T-helper 17 cell (primary cell): ENCODE data around the gene NMRAL1. TPM values are rescaled to one million over a fixed set of nuclear protein-coding genes. Genes with fewer than 3 reads are reported as not detected.

Experiments used
- ATAC-seq: fragments of 150-1000 bp; cut with Tn5 transposase; 2 replicates; pipeline ENCODE4 v1.10.0; 2021; ENCODE audit warnings: mild to moderate bottlenecking, moderate library complexity
- DNase-seq, 3 donors: peaks; one replicate each; pipeline versions ENCODE4 v3.0.0 to v3.0.0-alpha.2; 2020 to 2021
- H3K9me3 ChIP-seq: one replicate; pipeline ENCODE4 v1.7.0; 2013; ENCODE audit warnings: low read length, mild to moderate bottlenecking; ENCODE audit not compliant: control insufficient read depth, poor library complexity, severe bottlenecking
- H3K27ac Mint-ChIP-seq: one replicate; pipeline ENCODE4 v1.8.0; 2022; ENCODE audit warnings: mild to moderate bottlenecking, moderate library complexity, mixed read lengths
- H3K27me3 Mint-ChIP-seq: one replicate; pipeline ENCODE4 v1.8.0; 2022; ENCODE audit warnings: mixed read lengths
- H3K36me3 Mint-ChIP-seq: one replicate; pipeline ENCODE4 v1.8.0; 2022; ENCODE audit warnings: low read depth, mixed read lengths
- H3K4me1 Mint-ChIP-seq: one replicate; pipeline ENCODE4 v1.8.0; 2022; ENCODE audit warnings: mild to moderate bottlenecking, mixed read lengths
- H3K4me3 Mint-ChIP-seq: one replicate; pipeline ENCODE4 v1.8.0; 2022; ENCODE audit warnings: mild to moderate bottlenecking, moderate library complexity, mixed read lengths
- total RNA-seq, 4 donors: library from RNA in 2 of 4; stranded (reverse) in 2 of 4; gene quantifications; one replicate each; pipeline ENCODE4 v1.2.3 and lab custom pipeline; 2022 to 2026

Gene NMRAL1
- total RNA-seq, 2 donors from 2014 or later, result 40.5 to 45.4 TPM

GRCh38 chr16:4472880-4473279 is 1.5 kb downstream of the NMRAL1 start:
- H3K27ac Mint-ChIP-seq, result peak overlapping the region; percentile 29
- ATAC-seq, result no peak
- no peaks in the 10 kb centered on the region for H3K36me3 Mint-ChIP-seq

GRCh38 chr16:4471869-4472268 is 2.6 kb downstream of the NMRAL1 start:
- H3K9me3 ChIP-seq, result no peaks in the 10 kb centered on the region
- Mint-ChIP-seq H3K4me1 (peaks cover 19% of the 10 kb centered on the region), H3K36me3 (no peaks in the 10 kb centered on the region), H3K27me3 (no peaks in the 10 kb centered on the region), H3K4me3 (no peak overlapping the region), H3K27ac (no peak overlapping the region)
- DNase-seq (no peak), ATAC-seq (no peak)

More at GRCh38 chr16:4472880-4473279, 1.5 kb downstream of the NMRAL1 start:
- Mint-ChIP-seq H3K4me1 (peaks cover 21% of the 10 kb centered on the region), H3K27me3 (no peaks in the 10 kb centered on the region), H3K4me3 (peak overlapping the region; percentile 85)
- H3K9me3 ChIP-seq, result no peaks in the 10 kb centered on the region
- DNase-seq, result no peak

DNA sequence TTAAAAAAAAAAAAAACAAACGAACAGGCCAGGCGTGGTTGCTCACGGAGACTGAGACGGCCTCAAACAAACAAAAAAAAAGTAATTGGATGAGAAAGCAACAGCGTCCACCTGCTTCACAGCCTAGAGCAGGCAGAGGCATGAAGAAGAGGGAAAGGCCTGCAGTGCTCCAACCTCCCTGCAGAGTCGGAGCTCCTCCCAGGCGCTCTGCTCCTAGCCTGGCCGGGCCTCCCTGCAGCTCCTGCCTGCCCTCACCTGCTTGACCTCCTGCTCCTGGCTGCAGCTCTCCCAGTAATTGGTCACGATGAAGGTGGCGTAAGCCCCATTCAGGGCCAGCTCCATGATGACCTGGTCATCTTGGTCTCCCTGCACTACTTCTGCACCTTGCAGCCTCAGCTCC is 5.5 kb downstream of the NMRAL1 start:
- Mint-ChIP-seq H3K4me3 (no peak overlapping the region), H3K27me3 (no peaks in the 10 kb centered on the region), H3K36me3 (no peaks in the 10 kb centered on the region), H3K4me1 (peaks cover 27% of the 10 kb centered on the region), H3K27ac (no peak overlapping the region)
- DNase-seq, result no peak
- H3K9me3 ChIP-seq, result no peaks in the 10 kb centered on the region
- ATAC-seq, result no peak

DNA sequence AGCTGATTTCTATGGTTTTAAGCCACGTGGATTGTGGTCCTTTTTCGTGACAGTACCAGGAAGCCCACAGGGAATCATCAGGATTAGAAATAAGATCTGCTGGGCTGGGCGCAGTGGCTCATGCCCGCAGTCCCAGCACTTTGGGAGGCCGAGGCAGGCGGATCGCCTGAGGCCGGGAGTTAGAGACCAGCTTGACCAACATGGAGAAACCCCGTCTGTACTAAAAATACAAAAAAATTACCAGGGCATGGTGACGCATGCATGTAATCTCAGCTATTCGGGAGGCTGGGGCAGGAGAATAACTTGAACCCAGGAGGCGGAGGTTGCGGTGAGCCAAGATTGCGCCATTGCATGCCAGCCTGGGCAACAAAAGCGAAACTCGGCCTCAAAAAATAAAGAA is 6.5 kb downstream of the NMRAL1 start:
- Mint-ChIP-seq H3K4me3 (no peak overlapping the region), H3K4me1 (peaks cover 24% of the 10 kb centered on the region), H3K27me3 (no peaks in the 10 kb centered on the region), H3K36me3 (no peaks in the 10 kb centered on the region), H3K27ac (peak overlapping the region; percentile 34)
- no peaks in the 10 kb centered on the region for H3K9me3 ChIP-seq
- DNase-seq (no peak), ATAC-seq (no peak)

DNA sequence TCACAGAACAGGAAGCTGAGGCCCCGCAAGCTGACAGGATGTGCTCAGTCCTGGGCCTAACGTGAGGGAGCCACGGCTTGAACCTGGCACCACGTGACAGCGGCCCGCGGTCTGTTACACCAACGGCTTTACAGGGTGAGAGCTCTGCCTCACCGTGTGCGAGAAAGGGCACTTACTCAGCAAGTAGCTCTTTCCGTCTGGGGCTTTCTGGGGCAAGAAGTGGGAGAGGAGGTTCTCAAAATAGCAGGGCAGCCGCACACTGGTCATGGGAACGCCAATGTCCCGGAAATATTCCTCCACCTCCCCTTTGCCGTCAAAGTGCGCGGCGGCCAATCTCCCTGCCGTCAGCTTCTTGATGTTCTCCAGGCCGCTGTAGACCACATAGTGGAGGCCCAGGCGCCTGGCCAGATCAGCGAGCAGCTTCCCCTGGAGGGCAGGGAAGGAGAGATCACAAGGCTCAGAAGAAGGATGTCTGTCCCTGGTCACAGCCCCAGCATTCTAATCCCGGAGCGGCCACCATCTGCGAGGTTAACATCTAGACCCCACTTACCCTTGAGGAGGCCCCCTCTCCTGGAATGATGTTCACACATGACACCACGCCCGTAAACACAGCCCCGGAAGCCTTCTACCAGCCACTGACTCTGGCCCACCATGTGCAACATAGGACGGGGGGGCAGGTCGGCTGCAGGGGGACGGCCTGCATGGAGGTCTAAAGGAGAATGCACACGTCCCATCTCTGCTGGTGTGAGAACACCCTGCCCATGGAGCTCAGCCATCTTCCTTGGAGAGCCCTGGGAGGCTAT is 8.2 kb downstream of the NMRAL1 start:
- ATAC-seq (peak; percentile 96), DNase-seq (peak; percentile 31 to 37 (median 33))
- Mint-ChIP-seq H3K27ac (peak overlapping the region; percentile 94), H3K27me3 (no peaks in the 10 kb centered on the region), H3K4me3 (peak overlapping the region; percentile 49), H3K4me1 (peaks cover 22% of the 10 kb centered on the region), H3K36me3 (no peaks in the 10 kb centered on the region)
- no peaks in the 10 kb centered on the region for H3K9me3 ChIP-seq

DNA sequence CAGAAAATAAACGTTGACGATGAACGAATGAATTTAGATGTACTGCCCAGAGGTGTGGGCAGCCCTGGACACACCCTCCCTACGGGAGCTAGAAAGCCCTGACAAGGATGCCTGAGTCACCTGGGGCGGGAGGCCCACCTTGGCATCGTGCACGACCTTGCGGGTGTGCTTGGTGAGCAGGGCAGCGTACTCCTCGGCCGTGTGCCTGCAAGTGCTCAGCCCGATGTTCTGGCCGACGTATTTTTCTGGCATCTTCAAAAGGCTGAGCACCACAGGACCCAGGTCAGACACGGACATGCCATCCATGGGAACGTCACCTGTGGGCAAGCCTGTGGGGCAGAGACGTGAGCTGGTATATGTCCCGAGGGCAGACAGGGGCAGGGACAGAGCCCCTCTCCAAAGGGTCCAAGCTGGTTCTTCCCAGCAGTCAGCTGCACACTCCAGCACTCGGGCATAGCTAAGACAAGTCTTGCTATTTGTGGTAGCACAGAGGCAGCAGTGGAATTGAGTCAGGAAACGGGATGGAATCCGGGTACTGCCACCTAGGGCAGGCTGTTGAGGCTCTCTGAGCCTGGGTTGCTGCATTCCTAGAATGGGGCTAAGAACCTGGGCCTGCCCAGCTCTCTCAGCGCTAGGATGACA is 10.8 kb downstream of the NMRAL1 start:
- Mint-ChIP-seq H3K36me3 (peaks cover 2% of the 10 kb centered on the region), H3K27me3 (no peaks in the 10 kb centered on the region), H3K4me3 (no peak overlapping the region), H3K4me1 (peaks cover 34% of the 10 kb centered on the region), H3K27ac (peak overlapping the region; percentile 39)
- no peaks in the 10 kb centered on the region for H3K9me3 ChIP-seq
- ATAC-seq (no peak), DNase-seq (no peak)

DNA sequence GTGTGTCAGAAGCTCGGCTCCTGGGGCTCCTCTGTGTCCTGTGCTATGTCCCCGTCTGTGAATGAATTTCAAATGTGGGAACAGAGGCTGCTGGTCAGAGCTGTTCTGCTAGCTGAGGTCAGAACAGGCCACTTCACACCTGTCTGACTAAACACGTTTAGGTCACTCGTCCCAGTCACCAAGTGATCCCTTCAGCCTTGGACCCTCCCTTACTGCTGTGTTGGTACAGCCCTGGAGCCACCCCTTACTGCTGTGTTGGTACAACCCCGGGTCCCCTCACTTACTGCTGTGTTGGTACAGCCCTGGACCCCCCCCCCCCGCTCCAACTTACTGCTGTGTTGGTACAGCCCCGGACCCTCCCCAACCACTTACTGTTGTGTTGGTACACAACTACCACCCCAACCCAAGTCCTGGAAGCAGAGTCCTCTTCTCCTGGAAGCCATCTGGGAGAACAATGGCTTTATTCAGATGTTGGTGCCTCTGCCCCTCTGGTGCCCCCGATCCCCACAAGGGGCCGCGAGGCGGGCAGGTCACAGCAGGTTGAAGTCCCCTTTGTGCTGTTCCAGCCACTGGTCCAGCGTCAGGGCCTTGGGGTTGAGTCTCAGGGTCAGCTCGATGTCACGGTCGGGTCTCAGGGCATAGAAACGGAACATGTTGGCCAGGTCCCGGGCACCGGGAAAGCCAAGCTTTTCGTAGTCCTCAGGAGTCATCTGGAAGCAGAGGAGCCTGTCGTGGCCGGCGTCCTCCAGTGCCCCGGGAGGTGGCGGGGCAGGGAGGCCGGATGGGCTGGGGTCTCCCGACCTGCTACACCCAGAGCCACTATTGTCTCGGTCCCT is 13.0 kb downstream of the NMRAL1 start:
- Mint-ChIP-seq H3K27me3 (no peaks in the 10 kb centered on the region), H3K4me1 (peaks cover 32% of the 10 kb centered on the region), H3K4me3 (no peak overlapping the region), H3K36me3 (peaks cover 2% of the 10 kb centered on the region), H3K27ac (peak overlapping the region; percentile 34)
- no peak for ATAC-seq
- DNase-seq, result no peak
- H3K9me3 ChIP-seq, result no peaks in the 10 kb centered on the region

- ATAC-seq (no peak), DNase-seq (no peak)
- H3K9me3 ChIP-seq, result no peaks in the 10 kb centered on the region
- peak overlapping the region; percentile 31 for H3K4me3 Mint-ChIP-seq
- no peaks in the 10 kb centered on the region for H3K27me3 Mint-ChIP-seq
- peaks cover 2% of the 10 kb centered on the region for H3K36me3 Mint-ChIP-seq
- peaks cover 28% of the 10 kb centered on the region for H3K4me1 Mint-ChIP-seq
- H3K27ac Mint-ChIP-seq, result peak overlapping the region; percentile 34
These were observed 13.5 kb downstream of the NMRAL1 start for GRCh38 chr16:4460936-4461249.

- H3K4me1 Mint-ChIP-seq, result peaks cover 18% of the 10 kb centered on the region
- H3K27me3 Mint-ChIP-seq, result no peaks in the 10 kb centered on the region
- ATAC-seq, result no peak
- no peaks in the 10 kb centered on the region for H3K9me3 ChIP-seq
- no peak for DNase-seq
- H3K36me3 Mint-ChIP-seq, result peaks cover 2% of the 10 kb centered on the region
- H3K4me3 Mint-ChIP-seq, result no peak overlapping the region
- H3K27ac Mint-ChIP-seq, result no peak overlapping the region
These were observed 18.5 kb downstream of the NMRAL1 start for GRCh38 chr16:4455951-4456350.

DNA sequence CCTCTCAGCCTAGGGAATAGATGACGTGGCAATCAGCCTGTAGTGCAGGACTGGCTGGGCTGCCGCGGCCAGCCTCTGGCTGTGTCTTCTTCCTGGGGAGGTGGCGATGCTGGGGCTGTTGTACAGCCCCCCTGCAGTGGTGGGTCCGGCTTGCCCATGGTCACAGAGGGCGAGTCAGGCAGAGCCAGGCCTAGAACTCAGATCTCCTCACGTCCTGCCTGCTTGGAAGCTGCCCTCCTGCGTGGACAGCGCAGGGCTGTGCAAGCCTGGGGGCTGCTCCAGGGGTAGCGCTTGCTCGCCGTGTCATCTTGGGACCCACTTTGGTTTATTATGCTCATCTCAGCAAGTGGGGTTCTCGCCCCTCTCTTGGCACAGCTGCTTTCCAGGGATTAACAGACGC is 19.3 kb downstream of the NMRAL1 start:
- ATAC-seq (no peak), DNase-seq (no peak)
- peaks cover 2% of the 10 kb centered on the region for H3K36me3 Mint-ChIP-seq
- H3K4me1 Mint-ChIP-seq, result peaks cover 15% of the 10 kb centered on the region
- H3K27me3 Mint-ChIP-seq, result no peaks in the 10 kb centered on the region
- no peaks in the 10 kb centered on the region for H3K9me3 ChIP-seq
- H3K4me3 Mint-ChIP-seq, result no peak overlapping the region
- H3K27ac Mint-ChIP-seq, result peak overlapping the region; percentile 62

GRCh38 chr16:4454623-4455022 is 19.8 kb downstream of the NMRAL1 start:
- no peaks in the 10 kb centered on the region for H3K9me3 ChIP-seq
- DNase-seq (no peak), ATAC-seq (no peak)
- no peak overlapping the region for H3K4me3 Mint-ChIP-seq
- H3K36me3 Mint-ChIP-seq, result peaks cover 2% of the 10 kb centered on the region
- H3K27me3 Mint-ChIP-seq, result no peaks in the 10 kb centered on the region
- H3K4me1 Mint-ChIP-seq, result peaks cover 11% of the 10 kb centered on the region
- H3K27ac Mint-ChIP-seq, result peak overlapping the region; percentile 62

DNA sequence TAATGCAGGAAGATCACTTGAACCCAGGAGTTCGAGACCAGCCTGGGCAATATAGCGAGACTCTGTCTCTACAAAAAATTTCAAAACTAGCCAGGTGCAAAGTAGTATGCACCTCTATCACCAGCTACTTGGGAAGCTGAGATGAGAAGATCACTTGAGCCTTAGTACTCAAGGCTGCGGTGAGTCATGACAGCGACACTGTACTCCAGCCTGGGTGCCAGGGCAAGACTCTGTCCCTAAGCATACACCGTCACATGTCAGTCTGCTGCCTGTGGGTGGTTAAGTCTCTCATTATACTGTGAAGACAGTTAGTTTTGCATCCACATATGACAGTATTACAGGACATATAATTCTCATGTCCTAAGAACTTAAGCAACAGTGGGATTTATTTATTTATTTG is 21.8 kb downstream of the NMRAL1 start:
- DNase-seq (no peak), ATAC-seq (no peak)
- Mint-ChIP-seq H3K4me1 (peaks cover 4% of the 10 kb centered on the region), H3K27me3 (no peaks in the 10 kb centered on the region), H3K4me3 (no peak overlapping the region), H3K27ac (no peak overlapping the region), H3K36me3 (no peaks in the 10 kb centered on the region)
- H3K9me3 ChIP-seq, result no peaks in the 10 kb centered on the region

DNA sequence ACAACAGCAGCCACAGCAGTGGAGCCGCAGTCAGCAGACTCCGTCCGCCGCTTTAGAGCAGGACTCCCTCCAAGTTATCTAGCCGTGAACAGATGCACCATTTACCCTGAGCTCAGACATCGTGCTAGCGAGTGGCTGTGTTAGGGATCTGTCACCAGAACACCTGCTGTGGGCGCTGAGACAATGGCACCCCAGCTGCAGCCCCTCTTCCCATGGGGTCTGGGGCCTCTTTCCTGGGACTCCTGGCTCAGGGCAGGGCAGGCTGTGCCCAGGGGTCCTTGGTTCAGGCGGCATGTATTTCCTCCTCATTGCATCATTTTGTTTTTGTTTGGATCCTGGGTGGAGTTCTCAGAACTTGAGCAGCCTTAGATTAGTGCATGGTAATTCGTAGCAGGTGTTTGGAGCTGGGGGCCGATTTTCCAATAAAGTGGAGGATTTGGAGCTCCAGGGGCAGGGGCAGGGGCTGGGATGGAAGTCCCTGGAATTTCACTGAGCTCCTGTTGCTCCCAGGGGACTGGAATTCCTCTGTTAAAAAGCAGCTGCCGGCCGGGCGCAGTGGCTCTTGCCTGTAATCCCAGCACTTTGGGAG is 23.4 kb downstream of the NMRAL1 start:
- Mint-ChIP-seq H3K36me3 (peaks cover 2% of the 10 kb centered on the region), H3K27ac (no peak overlapping the region), H3K27me3 (no peaks in the 10 kb centered on the region), H3K4me1 (no peaks in the 10 kb centered on the region), H3K4me3 (no peak overlapping the region)
- H3K9me3 ChIP-seq, result no peaks in the 10 kb centered on the region
- DNase-seq, result no peak
- ATAC-seq, result no peak
